MCF 10A (cell line): ENCODE measurements around the gene CCDC33. TPM values are rescaled to one million over a fixed set of nuclear protein-coding genes. Genes with fewer than 3 reads are reported as not detected.

Experiments used
- BruUV-seq: library from RNA; stranded (reverse); fragments of 400-500 nt; replicated peaks from 2 replicates; lab custom pipeline; 2021; lab: Mats Ljungman, UMichigan
- CTCF ChIA-PET: fragments of 300-600 bp; sonication (Branson Sonifier 250); formaldehyde crosslinking; extraction: SDS; loops from one replicate; lab custom pipeline; 2021; ENCODE audit warnings: antibody characterized with exemption, inconsistent platforms; lab: Yijun Ruan, JAX
- POLR2A ChIA-PET: fragments of 300-600, 350-650 bp; sonication (Branson Sonifier 250); formaldehyde crosslinking; extraction: SDS; loops from one replicate; lab custom pipeline; 2020; ENCODE audit warnings: antibody characterized with exemption, inconsistent platforms; lab: Yijun Ruan, JAX
- DNase-seq: peaks from one replicate; pipeline ENCODE4 v3.0.0-alpha.2; 2018; ENCODE audit not compliant: unreplicated experiment
- H3K27ac Mint-ChIP-seq: one replicate; pipeline ENCODE4 v1.8.0; 2022; ENCODE audit warnings: mild to moderate bottlenecking, low read depth, mixed read lengths; ENCODE audit not compliant: unreplicated experiment
- H3K27me3 Mint-ChIP-seq: one replicate; pipeline ENCODE4 v1.8.0; 2022; ENCODE audit warnings: mixed read lengths; ENCODE audit not compliant: insufficient read depth, unreplicated experiment
- H3K36me3 Mint-ChIP-seq: one replicate; pipeline ENCODE4 v1.8.0; 2022; ENCODE audit warnings: mild to moderate bottlenecking, moderate library complexity, mixed read lengths; ENCODE audit not compliant: insufficient read depth, unreplicated experiment
- H3K4me1 Mint-ChIP-seq: one replicate; pipeline ENCODE4 v1.8.0; 2022; ENCODE audit warnings: mixed read lengths; ENCODE audit not compliant: insufficient read depth, unreplicated experiment
- H3K4me3 Mint-ChIP-seq: one replicate; pipeline ENCODE4 v1.8.0; 2022; ENCODE audit warnings: mild to moderate bottlenecking, moderate library complexity, mixed read lengths; ENCODE audit not compliant: unreplicated experiment
- H3K9me3 Mint-ChIP-seq: one replicate; pipeline ENCODE4 v1.8.0; 2022; ENCODE audit warnings: mixed read lengths; ENCODE audit not compliant: unreplicated experiment
- intact Hi-C: fragments of 100-400 bp; cut with micrococcal nuclease; formaldehyde crosslinking; loops from 2 replicates; pipeline ENCODE4 v1.14.1; 2022
- total RNA-seq: library from RNA; stranded (reverse); gene quantifications from 2 replicates; pipeline ENCODE4 v1.2.3, GENCODE V29; 2022
- TF ChIP-seq, protein P1 (sequence below): fragments of 200-600 bp; IDR thresholded peaks from one replicate; pipeline ENCODE4 v1.8.0; 2022; ENCODE audit warnings: antibody characterized with exemption, mild to moderate bottlenecking; ENCODE audit not compliant: unreplicated experiment

The CCDC33 gene
- total RNA-seq, 1 experiment from 2014 or later: not detected

DNA sequence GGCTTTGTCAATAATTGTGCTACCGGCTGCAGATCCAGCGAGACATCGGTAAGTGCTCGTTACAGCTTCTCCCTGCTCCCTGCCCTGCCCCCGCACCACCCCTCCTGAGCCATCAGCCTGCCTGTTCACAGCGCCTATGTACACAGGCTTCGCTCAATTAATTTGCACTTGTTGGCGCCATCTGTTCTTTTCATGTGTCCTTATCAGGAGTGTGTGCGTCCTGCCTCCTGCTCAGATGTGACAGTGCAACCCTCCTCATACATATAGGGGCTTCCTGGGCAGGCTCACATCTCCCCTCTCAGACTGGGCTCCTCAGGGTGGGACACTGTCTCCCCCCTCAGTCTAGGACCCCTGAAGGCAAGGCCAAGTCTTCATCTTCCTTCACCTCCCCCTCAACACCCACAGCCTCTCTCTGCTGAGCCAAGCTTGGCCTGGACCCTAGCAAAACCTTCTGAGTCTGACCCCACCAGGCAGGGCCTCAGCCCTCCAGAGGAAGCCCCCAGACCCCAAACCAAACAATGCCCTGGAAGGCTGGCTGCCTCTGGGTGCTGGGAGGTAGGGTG lies 76.4 kb downstream of the CCDC33 start:
- Mint-ChIP-seq H3K36me3 (no peaks in the 10 kb centered on the region), H3K9me3 (no peaks in the 10 kb centered on the region), H3K4me1 (no peaks in the 10 kb centered on the region), H3K27me3 (peaks cover 38% of the 10 kb centered on the region), H3K4me3 (no peak overlapping the region), H3K27ac (no peak overlapping the region)
- ChIA-PET CTCF (interaction anchor here (0.6 to 7.9 kb wide), 6 partner anchors 9 to 304 kb away, joined by 3 to 107 read pairs (median 4); no protein-coding TSS in a partner anchor), POLR2A (no interaction called here)
- DNase-seq: no peak
- TF ChIP-seq, protein P1, sequence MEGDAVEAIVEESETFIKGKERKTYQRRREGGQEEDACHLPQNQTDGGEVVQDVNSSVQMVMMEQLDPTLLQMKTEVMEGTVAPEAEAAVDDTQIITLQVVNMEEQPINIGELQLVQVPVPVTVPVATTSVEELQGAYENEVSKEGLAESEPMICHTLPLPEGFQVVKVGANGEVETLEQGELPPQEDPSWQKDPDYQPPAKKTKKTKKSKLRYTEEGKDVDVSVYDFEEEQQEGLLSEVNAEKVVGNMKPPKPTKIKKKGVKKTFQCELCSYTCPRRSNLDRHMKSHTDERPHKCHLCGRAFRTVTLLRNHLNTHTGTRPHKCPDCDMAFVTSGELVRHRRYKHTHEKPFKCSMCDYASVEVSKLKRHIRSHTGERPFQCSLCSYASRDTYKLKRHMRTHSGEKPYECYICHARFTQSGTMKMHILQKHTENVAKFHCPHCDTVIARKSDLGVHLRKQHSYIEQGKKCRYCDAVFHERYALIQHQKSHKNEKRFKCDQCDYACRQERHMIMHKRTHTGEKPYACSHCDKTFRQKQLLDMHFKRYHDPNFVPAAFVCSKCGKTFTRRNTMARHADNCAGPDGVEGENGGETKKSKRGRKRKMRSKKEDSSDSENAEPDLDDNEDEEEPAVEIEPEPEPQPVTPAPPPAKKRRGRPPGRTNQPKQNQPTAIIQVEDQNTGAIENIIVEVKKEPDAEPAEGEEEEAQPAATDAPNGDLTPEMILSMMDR: no peak
- BruUV-seq: no TSS peak
- intact Hi-C loops: no loop called here

DNA sequence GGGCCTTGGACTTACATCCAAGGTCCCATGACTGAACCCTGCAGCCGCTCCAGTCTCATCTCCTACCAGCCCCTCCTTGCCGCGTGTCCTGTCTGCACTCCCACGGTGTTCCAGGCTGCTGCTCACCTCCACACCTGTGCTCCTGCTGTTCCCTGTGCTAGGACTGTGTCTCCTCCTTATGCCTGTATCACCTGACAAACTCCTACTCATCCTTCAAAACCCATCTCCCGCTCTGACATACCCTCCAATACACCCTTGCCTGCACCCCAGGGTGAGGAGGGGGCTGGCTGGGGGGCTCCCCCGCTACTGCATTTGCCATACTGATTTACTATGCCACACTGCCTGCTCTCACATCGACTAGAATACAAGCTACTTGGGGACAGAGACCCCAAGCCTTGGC lies 77.8 kb downstream of the CCDC33 start:
- ChIA-PET CTCF (interaction anchor here (0.7 to 7.9 kb wide), 3 partner anchors 8 to 160 kb away, joined by 3 to 107 read pairs (median 3); no protein-coding TSS in a partner anchor), POLR2A (no interaction called here)
- Mint-ChIP-seq H3K27me3 (peaks cover 26% of the 10 kb centered on the region), H3K4me3 (no peak overlapping the region), H3K36me3 (no peaks in the 10 kb centered on the region), H3K4me1 (no peaks in the 10 kb centered on the region), H3K9me3 (no peaks in the 10 kb centered on the region), H3K27ac (no peak overlapping the region)
- no peak for DNase-seq
- intact Hi-C loops: no loop called here
- TF ChIP-seq, protein P1: no peak
- no TSS peak for BruUV-seq

DNA sequence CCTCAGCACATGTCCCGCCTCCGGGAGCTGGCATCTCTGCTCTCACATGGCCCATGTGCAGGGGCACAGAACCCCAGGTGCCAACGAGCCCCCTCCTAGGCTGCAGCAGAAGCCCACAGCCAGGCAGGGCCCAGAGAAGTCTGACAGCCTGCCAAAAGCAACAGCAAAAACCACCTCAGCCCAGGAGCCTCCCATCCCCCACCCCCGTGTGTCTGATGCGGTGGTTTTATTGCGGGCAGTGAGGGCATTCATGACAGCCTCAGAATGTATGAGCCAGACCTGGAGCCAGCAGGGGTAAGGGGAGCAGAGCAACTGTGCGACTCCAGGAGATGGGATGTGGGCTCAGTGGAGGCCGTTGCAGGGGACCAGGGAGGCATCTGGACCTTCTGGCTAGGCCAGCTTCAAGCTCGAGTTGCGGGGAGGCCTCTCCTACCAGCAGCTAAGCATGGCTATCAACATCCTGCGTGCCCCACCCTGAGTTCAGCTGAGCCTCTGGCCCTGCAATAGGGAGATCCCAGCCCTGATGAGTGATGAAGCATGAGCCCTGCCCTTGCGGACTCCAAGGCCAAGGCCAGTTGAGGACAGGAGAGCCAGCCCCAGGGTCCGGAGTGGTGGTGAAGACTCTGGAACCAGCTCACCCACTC lies 78.8 kb downstream of the CCDC33 start:
- Mint-ChIP-seq H3K9me3 (no peaks in the 10 kb centered on the region), H3K4me1 (no peaks in the 10 kb centered on the region), H3K36me3 (no peaks in the 10 kb centered on the region), H3K4me3 (no peak overlapping the region), H3K27ac (no peak overlapping the region), H3K27me3 (peaks cover 16% of the 10 kb centered on the region)
- ChIA-PET CTCF (interaction anchor here (0.8 kb wide), 1 partner anchor 8 kb away, joined by 3 read pairs; no protein-coding TSS in a partner anchor), POLR2A (no interaction called here)
- TF ChIP-seq, protein P1: no peak
- no TSS peak for BruUV-seq
- intact Hi-C loops: no loop called here
- no peak for DNase-seq

DNA sequence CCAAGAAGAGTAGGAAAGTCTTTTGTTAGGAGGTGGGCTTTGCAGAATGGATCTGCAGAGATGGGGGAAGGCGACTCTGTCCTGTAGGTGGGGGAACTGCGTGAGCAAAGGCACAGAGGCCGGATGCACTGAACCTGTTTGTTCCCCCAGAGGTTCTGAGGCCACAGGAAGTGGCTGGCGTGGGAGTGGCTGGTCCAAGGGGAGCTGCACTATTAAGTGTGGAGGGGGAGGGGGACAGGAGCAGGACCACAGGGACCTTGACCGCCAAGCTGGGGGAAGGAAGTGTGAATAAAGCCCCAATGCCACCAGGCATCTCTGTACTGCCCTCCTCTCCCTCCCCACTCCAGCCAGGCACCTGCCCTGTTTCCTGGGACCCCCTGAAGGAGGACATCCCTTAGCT lies 79.5 kb downstream of the CCDC33 start:
- CTCF ChIA-PET: interaction anchor here (0.5 to 0.8 kb wide), 2 partner anchors 9 to 201 kb away, joined by 3 read pairs; no protein-coding TSS in a partner anchor
- no peaks in the 10 kb centered on the region for H3K9me3 Mint-ChIP-seq
- no peak for DNase-seq
- intact Hi-C loops: no loop called here
- H3K4me3 Mint-ChIP-seq: no peak overlapping the region
- H3K27me3 Mint-ChIP-seq: peaks cover 11% of the 10 kb centered on the region
- TF ChIP-seq, protein P1: no peak
- POLR2A ChIA-PET: interaction anchor here (0.6 kb wide), 1 partner anchor 55 kb away, joined by 3 read pairs; no protein-coding TSS in a partner anchor
- BruUV-seq: no TSS peak
- H3K36me3 Mint-ChIP-seq: no peaks in the 10 kb centered on the region
- H3K4me1 Mint-ChIP-seq: no peaks in the 10 kb centered on the region
- no peak overlapping the region for H3K27ac Mint-ChIP-seq
